Vagina (tissue), 2 donors: Measurements from ENCODE around the gene MTA2. TPM values are rescaled to one million over a fixed set of nuclear protein-coding genes. Genes with fewer than 3 reads are reported as not detected.
"Not testable (repeated sequence)": the region's sequence is repeated elsewhere in the genome, so short reads cannot be mapped to it uniquely, and the experiment has no call there.

ENCODE experiments used
- DNase-seq, 2 donors: peaks; one replicate each; pipeline ENCODE4 v3.0.0-alpha.2; 2017; ENCODE audit errors: extremely low spot score in 2 of 2
- H3K27ac ChIP-seq: fragments of 200-600 bp; sonication (generic); one replicate; pipeline ENCODE4 v1.5.1; 2019
- H3K27me3 ChIP-seq: fragments of 200-600 bp; sonication (generic); one replicate; pipeline ENCODE4 v1.5.1; 2019
- H3K36me3 ChIP-seq, 2 donors: fragments of 200-600 bp; sonication (generic); one replicate each; pipeline ENCODE4 v1.5.1; 2017 to 2019
- H3K4me1 ChIP-seq: fragments of 200-600 bp; sonication (generic); one replicate; pipeline ENCODE4 v1.5.1; 2019
- H3K4me3 ChIP-seq, 2 donors: fragments of 200-600 bp; sonication (generic); 1 replicate in 1 of 2; 2 replicates in 1 of 2; pipeline ENCODE4 v1.5.1; 2016 to 2019
- H3K9me3 ChIP-seq: fragments of 200-600 bp; sonication (generic); one replicate; pipeline ENCODE4 v1.5.1; 2019
- CTCF ChIP-seq, 3 experiments: fragments of 450-650 bp in 2 of 3; fragments of 200-600 bp in 1 of 3; sonication (generic) in 1 of 3; IDR thresholded peaks; one replicate each; pipeline ENCODE4 v1.5.1; 2017 to 2019; ENCODE audit warnings: antibody characterized with exemption in 3 of 3, mild to moderate bottlenecking in 2 of 3, moderate library complexity in 2 of 3
- POLR2A ChIP-seq, 2 donors: fragments of 450-650 bp; IDR thresholded peaks; one replicate each; pipeline ENCODE4 v1.6.1; 2017; ENCODE audit warnings: antibody characterized with exemption in 2 of 2, mild to moderate bottlenecking in 2 of 2, moderate library complexity in 2 of 2
- POLR2AphosphoS5 ChIP-seq, 2 donors: sonication (generic); formaldehyde crosslinking; IDR thresholded peaks; one replicate each; pipeline ENCODE4 v1.9.0; 2017; ENCODE audit warnings: antibody characterized with exemption in 2 of 2, mild to moderate bottlenecking in 2 of 2, low read depth in 1 of 2; ENCODE audit not compliant: insufficient read depth in 1 of 2
- intact Hi-C: fragments of 100-400 bp; cut with DNase I; formaldehyde crosslinking; loops from one replicate; pipeline ENCODE4 v1.15.1; 2023
- total RNA-seq: library from RNA; depleted of rRNA; stranded (reverse); fragments of >200 nt; gene quantifications from one replicate; pipeline ENCODE4 v1.2.3, GENCODE V29; 2016

MTA2 gene
- total RNA-seq, 1 donor from 2014 or later, result 96.3 TPM

GRCh38 chr11:62592989-62593421 is 8.7 kb downstream of the MTA2 start:
- H3K36me3 ChIP-seq, result peaks cover 0 to 49% of the 10 kb centered on the region in 2 donors
- TF ChIP-seq POLR2AphosphoS5 (IDR thresholded peaks at IDR 0.05; ENCODE audit: insufficient read depth in 1 of 2, low read depth in 1 of 2), result no peak
- TF ChIP-seq POLR2A (IDR thresholded peaks at IDR 0.05), result no peak
- TF ChIP-seq CTCF (IDR thresholded peaks at IDR 0.05), result no peak
- peaks cover 29% of the 10 kb centered on the region for H3K4me1 ChIP-seq
- H3K27me3 ChIP-seq, result no peaks in the 10 kb centered on the region
- H3K9me3 ChIP-seq, result no peaks in the 10 kb centered on the region
- H3K4me3 ChIP-seq, result no peak overlapping the region
- no peak for DNase-seq
- intact Hi-C loops, result no loop called here
- peak overlapping the region; percentile 94 for H3K27ac ChIP-seq

GRCh38 chr11:62592146-62592815 is 9.4 kb downstream of the MTA2 start:
- Histone ChIP-seq H3K4me3 (peak overlapping the region; percentile 70 to 82), H3K27me3 (no peaks in the 10 kb centered on the region), H3K27ac (peak overlapping the region; percentile 94), H3K9me3 (no peaks in the 10 kb centered on the region), H3K36me3 (peaks cover 0 to 44% of the 10 kb centered on the region in 2 donors), H3K4me1 (peaks cover 29% of the 10 kb centered on the region)
- DNase-seq, result no peak
- intact Hi-C loops, result no loop called here
- TF ChIP-seq POLR2AphosphoS5 (IDR thresholded peaks at IDR 0.05; ENCODE audit: insufficient read depth in 1 of 2, low read depth in 1 of 2) (no peak), CTCF (IDR thresholded peaks at IDR 0.05) (no peak), POLR2A (IDR thresholded peaks at IDR 0.05) (no peak)

GRCh38 chr11:62591448-62592145 is 10.1 kb downstream of the MTA2 start, which contains the start of gene TUT1:
Gene TUT1 (minus strand): TSS chr11:62591523. CDS start chr11:62591485, 38 bp downstream.
- H3K4me3 ChIP-seq, result peak within 1 kb of the TSS; percentile 70 to 82
- H3K27ac ChIP-seq, result peak within 1 kb of the TSS; percentile 94
- DNase-seq, result peak in 1 of 2 donors; percentile 100
- TF ChIP-seq POLR2AphosphoS5 (IDR thresholded peaks at IDR 0.05; ENCODE audit: insufficient read depth in 1 of 2, low read depth in 1 of 2) (peak; percentile 98 to 99), POLR2A (IDR thresholded peaks at IDR 0.05) (peak in 1 of 2 donors; percentile 73), CTCF (IDR thresholded peaks at IDR 0.05) (peak in 2 of 3 experiments; percentile 8 to 10)
- H3K4me1 ChIP-seq, result peaks cover 29% of the 10 kb centered on the region
- H3K36me3 ChIP-seq, result peaks cover 0 to 42% of the 10 kb centered on the region in 2 donors
- no peaks in the 10 kb centered on the region for H3K9me3 ChIP-seq
- H3K27me3 ChIP-seq, result no peaks in the 10 kb centered on the region
- intact Hi-C loops, result no loop called here

- Histone ChIP-seq H3K9me3 (no peaks in the 10 kb centered on the region), H3K4me1 (peaks cover 29% of the 10 kb centered on the region), H3K27ac (no peak overlapping the region), H3K27me3 (no peaks in the 10 kb centered on the region), H3K4me3 (no peak overlapping the region), H3K36me3 (peaks cover 0 to 29% of the 10 kb centered on the region in 2 donors)
- no peak for DNase-seq
- intact Hi-C loops, result no loop called here
- TF ChIP-seq POLR2A (IDR thresholded peaks at IDR 0.05) (no peak), CTCF (IDR thresholded peaks at IDR 0.05) (no peak), POLR2AphosphoS5 (IDR thresholded peaks at IDR 0.05; ENCODE audit: insufficient read depth in 1 of 2, low read depth in 1 of 2) (no peak)
Measured at GRCh38 chr11:62588966-62589637, 12.6 kb downstream of the MTA2 start.

GRCh38 chr11:62585356-62585755 is 16.3 kb downstream of the MTA2 start:
- H3K36me3 ChIP-seq, result peaks cover 0 to 25% of the 10 kb centered on the region in 2 donors
- intact Hi-C loops, H3K9me3 ChIP-seq, H3K27ac ChIP-seq, DNase-seq, H3K4me3 ChIP-seq, H3K27me3 ChIP-seq, H3K4me1 ChIP-seq: not testable (repeated sequence)

- H3K9me3 ChIP-seq, intact Hi-C loops, H3K4me3 ChIP-seq, H3K27ac ChIP-seq, H3K4me1 ChIP-seq, DNase-seq, H3K27me3 ChIP-seq: not testable (repeated sequence)
- peaks cover 0 to 30% of the 10 kb centered on the region in 2 donors for H3K36me3 ChIP-seq
Measured at GRCh38 chr11:62581735-62582134, 19.9 kb downstream of the MTA2 start.
